HEK293 (cell line): Measurements from ENCODE around the gene KCNC1.

Experiments
- KLF10 ChIP-seq: fragments of 450-650 bp; IDR thresholded peaks from 2 replicates; pipeline ENCODE4 v1.5.1; 2018; ENCODE audit warnings: missing biosample characterization, mild to moderate bottlenecking, missing genetic modification characterization
- SP2 ChIP-seq: fragments of 450-650 bp; formaldehyde crosslinking; IDR thresholded peaks from 2 replicates; pipeline ENCODE4 v1.5.1; 2016; ENCODE audit warnings: missing biosample characterization, missing genetic modification characterization
- ZFP3 ChIP-seq: fragments of 450-650 bp; formaldehyde crosslinking; IDR thresholded peaks from 2 replicates; pipeline ENCODE4 v1.5.1; 2016; ENCODE audit warnings: low read depth, missing biosample characterization, missing genetic modification characterization
- TF ChIP-seq, protein P1 (sequence below): fragments of 450-650 bp; formaldehyde crosslinking; IDR thresholded peaks from 2 replicates; pipeline ENCODE4 v1.5.1; 2016; ENCODE audit warnings: missing biosample characterization, missing genetic modification characterization
- TF ChIP-seq, protein P2 (sequence below): fragments of 450-650 bp; formaldehyde crosslinking; IDR thresholded peaks from 2 replicates; pipeline ENCODE4 v1.5.1; 2016; ENCODE audit warnings: missing biosample characterization, missing genetic modification characterization

DNA sequence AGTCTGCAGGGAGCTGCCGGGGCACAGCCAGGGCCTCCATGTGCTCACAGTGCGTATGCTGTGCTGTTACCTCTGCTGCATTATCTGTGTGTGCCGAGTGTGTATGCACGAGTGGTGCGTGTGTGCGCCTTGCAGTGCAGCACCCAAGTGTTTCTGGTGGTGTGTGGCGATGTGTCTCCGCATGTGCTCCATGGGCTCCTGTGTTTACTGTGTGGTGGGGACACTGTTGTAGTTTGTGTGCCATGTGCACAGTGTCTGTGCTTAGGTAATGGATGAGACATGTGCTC, 31.4 kb downstream of the KCNC1 start:
- TF ChIP-seq, protein P1, sequence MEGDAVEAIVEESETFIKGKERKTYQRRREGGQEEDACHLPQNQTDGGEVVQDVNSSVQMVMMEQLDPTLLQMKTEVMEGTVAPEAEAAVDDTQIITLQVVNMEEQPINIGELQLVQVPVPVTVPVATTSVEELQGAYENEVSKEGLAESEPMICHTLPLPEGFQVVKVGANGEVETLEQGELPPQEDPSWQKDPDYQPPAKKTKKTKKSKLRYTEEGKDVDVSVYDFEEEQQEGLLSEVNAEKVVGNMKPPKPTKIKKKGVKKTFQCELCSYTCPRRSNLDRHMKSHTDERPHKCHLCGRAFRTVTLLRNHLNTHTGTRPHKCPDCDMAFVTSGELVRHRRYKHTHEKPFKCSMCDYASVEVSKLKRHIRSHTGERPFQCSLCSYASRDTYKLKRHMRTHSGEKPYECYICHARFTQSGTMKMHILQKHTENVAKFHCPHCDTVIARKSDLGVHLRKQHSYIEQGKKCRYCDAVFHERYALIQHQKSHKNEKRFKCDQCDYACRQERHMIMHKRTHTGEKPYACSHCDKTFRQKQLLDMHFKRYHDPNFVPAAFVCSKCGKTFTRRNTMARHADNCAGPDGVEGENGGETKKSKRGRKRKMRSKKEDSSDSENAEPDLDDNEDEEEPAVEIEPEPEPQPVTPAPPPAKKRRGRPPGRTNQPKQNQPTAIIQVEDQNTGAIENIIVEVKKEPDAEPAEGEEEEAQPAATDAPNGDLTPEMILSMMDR = no peak
- TF ChIP-seq, protein P2, sequence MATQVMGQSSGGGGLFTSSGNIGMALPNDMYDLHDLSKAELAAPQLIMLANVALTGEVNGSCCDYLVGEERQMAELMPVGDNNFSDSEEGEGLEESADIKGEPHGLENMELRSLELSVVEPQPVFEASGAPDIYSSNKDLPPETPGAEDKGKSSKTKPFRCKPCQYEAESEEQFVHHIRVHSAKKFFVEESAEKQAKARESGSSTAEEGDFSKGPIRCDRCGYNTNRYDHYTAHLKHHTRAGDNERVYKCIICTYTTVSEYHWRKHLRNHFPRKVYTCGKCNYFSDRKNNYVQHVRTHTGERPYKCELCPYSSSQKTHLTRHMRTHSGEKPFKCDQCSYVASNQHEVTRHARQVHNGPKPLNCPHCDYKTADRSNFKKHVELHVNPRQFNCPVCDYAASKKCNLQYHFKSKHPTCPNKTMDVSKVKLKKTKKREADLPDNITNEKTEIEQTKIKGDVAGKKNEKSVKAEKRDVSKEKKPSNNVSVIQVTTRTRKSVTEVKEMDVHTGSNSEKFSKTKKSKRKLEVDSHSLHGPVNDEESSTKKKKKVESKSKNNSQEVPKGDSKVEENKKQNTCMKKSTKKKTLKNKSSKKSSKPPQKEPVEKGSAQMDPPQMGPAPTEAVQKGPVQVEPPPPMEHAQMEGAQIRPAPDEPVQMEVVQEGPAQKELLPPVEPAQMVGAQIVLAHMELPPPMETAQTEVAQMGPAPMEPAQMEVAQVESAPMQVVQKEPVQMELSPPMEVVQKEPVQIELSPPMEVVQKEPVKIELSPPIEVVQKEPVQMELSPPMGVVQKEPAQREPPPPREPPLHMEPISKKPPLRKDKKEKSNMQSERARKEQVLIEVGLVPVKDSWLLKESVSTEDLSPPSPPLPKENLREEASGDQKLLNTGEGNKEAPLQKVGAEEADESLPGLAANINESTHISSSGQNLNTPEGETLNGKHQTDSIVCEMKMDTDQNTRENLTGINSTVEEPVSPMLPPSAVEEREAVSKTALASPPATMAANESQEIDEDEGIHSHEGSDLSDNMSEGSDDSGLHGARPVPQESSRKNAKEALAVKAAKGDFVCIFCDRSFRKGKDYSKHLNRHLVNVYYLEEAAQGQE = no peak
- no peak for TF ChIP-seq SP2 (tag by site-specific recombination)
- TF ChIP-seq ZFP3 (tag by site-specific recombination) = no peak
- no peak for TF ChIP-seq KLF10
